Spleen (tissue), 7 donors: ENCODE data around the gene DYTN.

Source experiments
- CTCF ChIP-seq, 11 experiments: fragments of 200-600 bp in 7 of 11; fragments of 450-650 bp in 4 of 11; sonication (generic) in 4 of 11; IDR thresholded peaks in 8 of 11; conservative IDR thresholded peaks in 3 of 11; 1 replicate in 7 of 11; 2 replicates in 4 of 11; pipeline versions ENCODE4 v1.4.0 to v1.8.0; 2016 to 2021; ENCODE audit warnings: antibody characterized with exemption in 11 of 11, inconsistent platforms in 4 of 11, mild to moderate bottlenecking in 1 of 11
- POLR2A ChIP-seq, 3 donors: fragments of 450-650 bp; IDR thresholded peaks; one replicate each; pipeline ENCODE4 v1.5.1; 2017; ENCODE audit warnings: antibody characterized with exemption in 3 of 3, mild to moderate bottlenecking in 1 of 3
- POLR2AphosphoS5 ChIP-seq, 3 donors: sonication (generic); formaldehyde crosslinking; IDR thresholded peaks; one replicate each; pipeline ENCODE4 v1.5.1; 2017; ENCODE audit warnings: antibody characterized with exemption in 3 of 3
- donor health status: DM: no; HTN: no; CAD: no; lungs with moderate emphysema.
- donor health status: DM: no; HTN: no; CAD: no.
- donor health status: DM: no; HTN: no; CAD: no.

GRCh38 chr2:206707164-206707701 lies 11.0 kb downstream of the DYTN start:
- TF ChIP-seq CTCF (IDR thresholded peaks at IDR 0.05 in 8 of 11, conservative IDR thresholded peaks at IDR 0.05 in 3 of 11) = no peak
- TF ChIP-seq POLR2AphosphoS5 (IDR thresholded peaks at IDR 0.05) = no peak
- no peak for TF ChIP-seq POLR2A (IDR thresholded peaks at IDR 0.05)
